GM13977 (cell line): ENCODE results near the gene LRRC43.

Source experiments
- DNase-seq: peaks from one replicate; pipeline ENCODE4 v3.0.0; 2012; ENCODE audit warnings: low spot score
- CTCF ChIP-seq: IDR thresholded peaks from 2 replicates; pipeline ENCODE4 v1.5.1; 2012; ENCODE audit warnings: mild to moderate bottlenecking, control low read depth; ENCODE audit not compliant: insufficient read depth; ENCODE audit errors: extremely low read depth, missing control alignments
- in situ Hi-C: fragments of 300-500 bp; cut with MboI; formaldehyde crosslinking; loops from one replicate; pipeline ENCODE4 v1.12.0; 2022; ENCODE audit warnings: low sequenced_read_pairs, low pct_unique_long_range_greater_than_20kb, mixed read lengths, inconsistent platforms; ENCODE audit not compliant: unreplicated experiment

LRRC43 gene

GRCh38 chr12:122190842-122191668, 8.1 kb downstream of the LRRC43 start:
- in situ Hi-C loops = no loop called here
- DNase-seq = peak; percentile 89
- TF ChIP-seq CTCF = peak; percentile 94

GRCh38 chr12:122192441-122192840, 9.5 kb downstream of the LRRC43 start:
- in situ Hi-C loops = no loop called here
- TF ChIP-seq CTCF = no peak
- DNase-seq = no peak

- in situ Hi-C loops = no loop called here
- DNase-seq = no peak
- no peak for TF ChIP-seq CTCF
Observed at GRCh38 chr12:122194804-122195203, 11.9 kb downstream of the LRRC43 start.

GRCh38 chr12:122195405-122195804, 12.5 kb downstream of the LRRC43 start:
- no peak for TF ChIP-seq CTCF
- no peak for DNase-seq
- in situ Hi-C loops = no loop called here

GRCh38 chr12:122197612-122197966, 14.7 kb downstream of the LRRC43 start:
- no peak for TF ChIP-seq CTCF
- no peak for DNase-seq
- in situ Hi-C loops = no loop called here

GRCh38 chr12:122199484-122200355, 16.8 kb downstream of the LRRC43 start:
- in situ Hi-C loops = no loop called here
- TF ChIP-seq CTCF = no peak

More at GRCh38 chr12:122199484-122200355, 16.8 kb downstream of the LRRC43 start:
- no peak for DNase-seq
